ENCODE measurements around the gene PRDM11. TPM values are rescaled to one million over a fixed set of nuclear protein-coding genes. Genes with fewer than 3 reads are reported as not detected.

Gene PRDM11
- total and polyA plus RNA-seq, 2 of the 4 experiments (the other 2 are of a cell fraction), result 2.2 to 2.7 TPM

DNA sequence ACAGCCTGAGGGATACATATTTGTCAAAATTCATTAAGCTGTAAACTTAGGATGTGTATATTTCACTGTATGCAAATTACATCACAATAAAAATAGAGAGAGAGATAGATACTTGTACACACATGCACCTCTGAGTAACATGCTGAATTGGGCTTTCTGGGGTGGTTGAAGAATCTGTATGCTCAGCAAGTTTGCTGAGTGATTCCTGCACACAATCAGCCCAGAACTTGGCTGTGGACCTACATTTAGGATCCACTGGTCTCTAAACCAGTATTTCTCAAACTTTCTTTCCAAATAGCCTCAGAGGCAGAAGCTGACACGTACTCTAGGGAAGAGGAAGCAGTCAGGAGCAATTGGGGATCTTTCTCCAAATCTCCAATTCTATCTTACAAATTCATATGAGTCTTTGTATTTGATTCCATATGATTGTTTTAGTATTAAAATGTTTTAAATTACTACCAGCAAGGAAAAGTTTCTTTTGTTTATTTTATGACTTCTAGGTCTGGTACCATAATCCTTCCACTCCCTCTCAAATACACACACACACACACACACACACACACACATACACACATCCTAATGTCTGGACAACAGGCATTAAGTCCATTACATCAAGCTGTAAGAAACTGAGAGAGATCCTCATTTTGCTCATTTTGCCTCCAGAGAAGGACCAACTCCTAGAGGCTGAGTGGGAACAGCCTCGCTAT is 119.7 kb downstream of the PRDM11 start:
- no peak overlapping the region for H3K56ac ChIP-seq (ENCODE audit: extremely low read depth, insufficient read depth, low read length)
- H4K8ac ChIP-seq (ENCODE audit: low read depth in 2 of 2, low read length in 2 of 2), result no peak overlapping the region
- H4K91ac ChIP-seq (ENCODE audit: insufficient read depth, low read depth, low read length), result no peak overlapping the region
- H2AK9ac ChIP-seq (replicated peaks; ENCODE audit: low read depth, low read length, poor library complexity), result no peak overlapping the region
- no peak overlapping the region for H2AK5ac ChIP-seq (ENCODE audit: low read depth, low read length)
- H2BK20ac ChIP-seq (ENCODE audit: low read depth, low read length), result no peak overlapping the region
- H4K20me1 ChIP-seq (ENCODE audit: insufficient read depth, low read length), result no peaks in the 10 kb centered on the region
- no peak for TF ChIP-seq RFX5 (IDR thresholded peaks at IDR 0.05; ENCODE audit: low read depth, low read length)
- TF ChIP-seq FOS (IDR thresholded peaks at IDR 0.05; ENCODE audit: low read depth, low read length), result no peak
- TF ChIP-seq, protein P1, sequence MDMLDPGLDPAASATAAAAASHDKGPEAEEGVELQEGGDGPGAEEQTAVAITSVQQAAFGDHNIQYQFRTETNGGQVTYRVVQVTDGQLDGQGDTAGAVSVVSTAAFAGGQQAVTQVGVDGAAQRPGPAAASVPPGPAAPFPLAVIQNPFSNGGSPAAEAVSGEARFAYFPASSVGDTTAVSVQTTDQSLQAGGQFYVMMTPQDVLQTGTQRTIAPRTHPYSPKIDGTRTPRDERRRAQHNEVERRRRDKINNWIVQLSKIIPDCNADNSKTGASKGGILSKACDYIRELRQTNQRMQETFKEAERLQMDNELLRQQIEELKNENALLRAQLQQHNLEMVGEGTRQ (IDR thresholded peaks at IDR 0.05; ENCODE audit: low read depth, low read length), result no peak
- no peak for TF ChIP-seq MAZ (IDR thresholded peaks at IDR 0.05; ENCODE audit: borderline replicate concordance, low read depth, low read length)
- TF ChIP-seq MXI1 (IDR thresholded peaks at IDR 0.05; ENCODE audit: borderline replicate concordance, low read depth, low read length), result no peak
- TF ChIP-seq NFE2L2 (IDR thresholded peaks at IDR 0.05; ENCODE audit: low read depth, low read length), result no peak
- TF ChIP-seq MAFK (IDR thresholded peaks at IDR 0.05; ENCODE audit: low read depth, low read length), result no peak
- TF ChIP-seq, protein P2, sequence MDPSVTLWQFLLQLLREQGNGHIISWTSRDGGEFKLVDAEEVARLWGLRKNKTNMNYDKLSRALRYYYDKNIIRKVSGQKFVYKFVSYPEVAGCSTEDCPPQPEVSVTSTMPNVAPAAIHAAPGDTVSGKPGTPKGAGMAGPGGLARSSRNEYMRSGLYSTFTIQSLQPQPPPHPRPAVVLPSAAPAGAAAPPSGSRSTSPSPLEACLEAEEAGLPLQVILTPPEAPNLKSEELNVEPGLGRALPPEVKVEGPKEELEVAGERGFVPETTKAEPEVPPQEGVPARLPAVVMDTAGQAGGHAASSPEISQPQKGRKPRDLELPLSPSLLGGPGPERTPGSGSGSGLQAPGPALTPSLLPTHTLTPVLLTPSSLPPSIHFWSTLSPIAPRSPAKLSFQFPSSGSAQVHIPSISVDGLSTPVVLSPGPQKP (IDR thresholded peaks at IDR 0.05; ENCODE audit: borderline replicate concordance, low read depth, low read length), result no peak
- TF ChIP-seq BHLHE40 (IDR thresholded peaks at IDR 0.05; ENCODE audit: low read depth, low read length), result no peak
- no peak for TF ChIP-seq RCOR1 (IDR thresholded peaks at IDR 0.05; ENCODE audit: insufficient replicate concordance, low read length)
- no peak for TF ChIP-seq RAD21 (IDR thresholded peaks at IDR 0.05; ENCODE audit: low read length)
- H4K5ac ChIP-seq (ENCODE audit: low read depth, low read length), result no peak overlapping the region
- H3K79me1 ChIP-seq (ENCODE audit: low read depth in 1 of 2, low read length in 2 of 2), result no peaks in the 10 kb centered on the region
- intact Hi-C loops (cut with micrococcal nuclease), result no loop called here
- WGBS, 2 experiments (ENCODE audit: extremely low coverage in 2 of 2, insufficient read length in 1 of 2), result no CpG with 5 or more reads among the region's 2 CpGs
- ChIA-PET CTCF (no interaction called here), POLR2A (ENCODE audit: unreplicated experiment) (no interaction called here)
- DNase-seq, result no peak
- H2AFZ ChIP-seq (replicated peaks; ENCODE audit: low read length, poor library complexity), result no peak overlapping the region
- peaks cover 12% of the 10 kb centered on the region for H3K27me3 ChIP-seq (ENCODE audit: control insufficient read depth, insufficient read depth, low read length)
- no peaks in the 10 kb centered on the region for H3K36me3 ChIP-seq (ENCODE audit: control insufficient read depth, insufficient read depth, low read length)
- dilution Hi-C loops (cut with HindIII; ENCODE audit: low sequenced_read_pairs, unreplicated experiment), result no loop called here
- no peak overlapping the region for H3K9ac ChIP-seq (ENCODE audit: low read depth, low read length)
- H2BK15ac ChIP-seq (ENCODE audit: low read depth, low read length), result no peak overlapping the region
- no peak for ATAC-seq (ENCODE audit: low read depth)
- H3K14ac ChIP-seq (replicated peaks; ENCODE audit: low read depth, low read length), result no peak overlapping the region
- H3K23ac ChIP-seq (ENCODE audit: low read depth, low read length), result no peak overlapping the region
- no peak overlapping the region for H3K4me2 ChIP-seq (ENCODE audit: low read depth, low read length)
- no peaks in the 10 kb centered on the region; the same call in 1 of the 2 replicates for H3K9me3 ChIP-seq (ENCODE audit: control insufficient read depth, insufficient read depth, low read length)
- H3K4ac ChIP-seq (ENCODE audit: low read depth, low read length), result no peak overlapping the region
- no peak overlapping the region for H2BK120ac ChIP-seq (ENCODE audit: low read depth, low read length)
- no TSS peak for BruUV-seq (replicated peaks)
- no peaks in the 10 kb centered on the region for H3K9me1 ChIP-seq (ENCODE audit: insufficient read depth, low read length)
- H3K27ac ChIP-seq (ENCODE audit: insufficient read depth, low read length), result no peak overlapping the region
- no peaks in the 10 kb centered on the region for H3K4me1 ChIP-seq (ENCODE audit: control insufficient read depth, insufficient read depth, low read length)
- in situ Hi-C loops (cut with MboI; ENCODE audit: low sequenced_read_pairs), result no loop called here
- H2BK5ac ChIP-seq (ENCODE audit: low read depth, low read length, poor library complexity, severe bottlenecking), result no peak overlapping the region
- no peak overlapping the region for H3K4me3 ChIP-seq (ENCODE audit: insufficient read depth, low read depth, low read length)
- H3K18ac ChIP-seq (ENCODE audit: low read depth, low read length), result no peak overlapping the region
